Limb (tissue), 2 donors: ENCODE data around the gene MRPS23.

Experiments
- DNase-seq, 2 donors: peaks; one replicate each; pipeline ENCODE4 v3.0.0-alpha.2; 2016; ENCODE audit errors: extremely low spot score in 2 of 2

The MRPS23 gene

GRCh38 chr17:57803021-57803420 lies 46.8 kb downstream of the MRPS23 start:
- DNase-seq: no peak

- DNase-seq: no peak
These were observed 48.7 kb downstream of the MRPS23 start for GRCh38 chr17:57801044-57801711.

- no peak for DNase-seq
These were observed 55.0 kb downstream of the MRPS23 start for GRCh38 chr17:57794841-57795240.

- no peak for DNase-seq
These were observed 61.1 kb downstream of the MRPS23 start for GRCh38 chr17:57788725-57789124.

GRCh38 chr17:57785022-57785421 lies 64.8 kb downstream of the MRPS23 start:
- no peak for DNase-seq
